Cardiac septum (tissue), 1 donor: ENCODE data around the gene KRTAP5-6. TPM values are rescaled to one million over a fixed set of nuclear protein-coding genes. Genes with fewer than 3 reads are reported as not detected.
"Not testable (repeated sequence)": the region's sequence is repeated elsewhere in the genome, so short reads cannot be mapped to it uniquely, and the experiment has no call there.

Experiments
- DNase-seq: peaks from one replicate; pipeline ENCODE4 v3.0.0-alpha.2; 2020; ENCODE audit warnings: low spot score
- intact Hi-C: fragments of 100-400 bp; cut with DNase I; formaldehyde crosslinking; loops from one replicate; pipeline ENCODE4 v1.14.0; 2022
- total RNA-seq: library from RNA; stranded (reverse); fragmentation: NEBNext Ultra II Directional; extraction: Animal tissue kit (Norgen Biotek cat#: 25700); gene quantifications from one replicate; pipeline ENCODE4 v1.2.1, GENCODE V29; 2021
- donor health status: DM: no; HTN: no; CAD: no.

The KRTAP5-6 gene
- total RNA-seq, 1 donor from 2014 or later: not detected

DNA sequence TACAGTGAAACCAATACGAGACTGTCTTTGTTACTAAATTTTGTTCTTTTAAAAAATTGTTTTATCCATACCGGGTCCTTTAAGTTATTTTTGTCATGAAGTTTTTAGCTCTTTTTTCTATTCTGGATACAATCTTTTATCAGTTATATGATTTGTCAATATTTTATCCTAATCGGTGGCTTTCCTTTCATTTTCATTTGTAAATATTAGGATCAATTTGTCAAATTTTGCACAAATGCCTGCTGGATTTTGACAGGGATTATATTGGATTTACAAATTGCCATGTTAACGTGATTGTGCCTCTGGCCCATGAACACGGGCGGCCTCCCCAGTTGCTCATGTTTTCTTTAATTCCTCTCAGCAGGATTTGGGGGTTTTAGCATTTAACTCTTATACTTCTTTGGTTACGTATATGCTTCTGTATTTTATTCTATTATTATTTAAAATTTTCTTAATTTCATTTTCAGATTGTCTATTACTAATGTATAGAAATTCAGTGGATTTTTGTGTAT, 20.7 kb upstream of the KRTAP5-6 start:
- intact Hi-C loops: loop anchor here (10.0 kb wide), 1 partner anchor 679 kb away; no protein-coding TSS in a partner anchor
- DNase-seq: no peak

DNA sequence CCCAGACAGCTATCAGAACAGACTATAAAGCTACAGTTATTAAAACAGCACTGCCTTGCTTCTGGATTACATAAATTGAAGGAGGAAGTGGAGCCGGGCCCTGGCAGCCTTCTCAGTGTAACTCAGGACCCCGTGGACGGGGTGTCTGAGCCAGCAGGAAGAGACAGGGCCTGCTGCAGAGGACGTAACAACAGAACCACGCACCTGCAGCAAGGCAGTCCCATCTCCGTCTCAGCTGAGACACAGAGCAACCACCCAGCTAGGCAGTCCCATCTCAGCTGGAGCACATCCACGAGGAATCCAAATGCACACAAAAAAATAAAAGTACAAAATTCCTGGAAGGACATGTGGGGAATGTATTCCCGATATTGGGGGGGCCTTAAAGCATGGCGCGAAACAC, 17.1 kb upstream of the KRTAP5-6 start:
- intact Hi-C loops: loop anchor here (10.0 kb wide), 1 partner anchor 675 kb away; no protein-coding TSS in a partner anchor
- no peak for DNase-seq

DNA sequence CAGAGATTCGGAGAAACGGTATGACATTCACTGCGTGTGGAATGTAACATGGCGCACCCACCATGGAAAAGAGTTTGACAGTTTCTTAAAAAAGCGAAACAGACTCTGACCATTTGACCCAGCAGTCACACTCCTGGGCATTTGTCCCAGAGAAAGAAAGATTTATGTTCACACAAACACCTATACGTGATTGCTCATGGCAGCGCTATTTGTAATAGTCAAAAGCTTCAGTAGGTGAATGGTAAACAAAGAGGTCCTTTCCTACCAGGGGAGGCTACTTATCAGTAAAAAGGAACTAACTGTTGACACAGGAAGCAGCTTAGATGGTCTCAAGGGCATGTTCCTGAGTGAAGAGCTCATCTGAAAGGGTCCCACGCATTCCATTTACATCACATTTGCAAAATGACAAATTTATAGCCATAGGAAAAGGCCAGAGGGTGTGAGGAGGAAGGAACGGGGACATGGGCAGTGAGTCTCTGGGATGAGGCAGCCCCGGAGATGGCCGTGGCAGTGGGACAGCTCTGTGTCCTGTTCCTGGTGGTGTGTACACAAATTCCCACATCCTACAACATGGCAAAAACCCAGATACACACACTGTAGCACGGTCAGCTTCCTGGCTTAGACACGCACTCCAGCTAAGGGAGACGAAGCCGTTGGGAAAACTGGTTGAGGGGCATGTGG, 14.6 kb upstream of the KRTAP5-6 start:
- DNase-seq: no peak
- intact Hi-C loops: no loop called here

DNA sequence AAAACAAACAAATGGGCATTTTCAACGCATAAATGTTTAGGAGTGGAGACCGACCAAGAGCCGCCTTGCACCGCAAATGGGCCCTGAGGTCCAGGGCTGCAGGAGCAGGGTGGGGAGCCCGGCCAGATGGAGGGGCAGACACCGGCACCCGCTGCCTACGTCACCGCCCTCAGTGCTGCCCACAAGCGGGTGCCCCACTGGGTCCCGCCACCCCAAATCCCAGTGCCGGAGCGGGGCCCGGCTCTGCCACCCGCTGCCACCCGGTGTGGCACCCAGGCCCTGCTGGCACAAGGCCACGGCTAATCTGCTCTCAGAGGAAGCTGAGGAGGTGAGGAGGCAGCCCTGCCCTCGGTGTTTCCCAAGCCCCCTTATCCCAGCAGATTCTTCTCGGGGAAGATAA, 13.8 kb upstream of the KRTAP5-6 start:
- DNase-seq, intact Hi-C loops: not testable (repeated sequence)

DNA sequence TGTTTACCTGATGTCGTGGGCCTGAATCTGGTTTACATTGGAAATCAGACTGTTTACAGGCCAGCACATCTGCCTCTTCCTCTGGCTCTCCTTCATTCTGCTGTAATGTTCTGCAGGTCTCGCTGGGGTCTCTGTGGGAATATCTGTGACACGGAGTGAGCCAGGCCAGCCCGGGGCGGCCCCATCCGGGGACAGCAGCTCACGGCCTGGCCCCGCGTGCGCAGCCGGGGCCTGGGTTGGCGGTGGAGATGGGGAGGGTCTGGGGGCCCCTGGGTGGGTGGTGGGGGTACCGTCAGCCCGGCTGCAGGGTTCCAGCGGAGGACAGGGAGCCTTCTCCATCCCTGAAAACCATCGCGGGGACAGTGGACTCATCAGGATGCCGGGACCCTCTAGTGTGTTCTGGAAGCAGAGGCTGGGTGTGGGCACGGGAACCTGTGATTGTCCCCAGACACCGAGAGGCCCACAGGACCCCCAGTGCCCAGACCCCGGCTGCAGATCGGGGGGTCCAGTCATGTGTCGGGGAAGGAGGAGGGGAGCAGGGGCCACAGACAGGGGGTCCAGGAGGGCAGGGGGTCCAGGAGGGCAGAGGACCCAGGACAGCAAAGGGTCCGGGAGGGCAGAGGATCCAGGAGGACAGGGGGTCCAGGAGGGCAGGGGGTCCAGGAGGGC, 13.0 kb upstream of the KRTAP5-6 start:
- intact Hi-C loops, DNase-seq: not testable (repeated sequence)

DNA sequence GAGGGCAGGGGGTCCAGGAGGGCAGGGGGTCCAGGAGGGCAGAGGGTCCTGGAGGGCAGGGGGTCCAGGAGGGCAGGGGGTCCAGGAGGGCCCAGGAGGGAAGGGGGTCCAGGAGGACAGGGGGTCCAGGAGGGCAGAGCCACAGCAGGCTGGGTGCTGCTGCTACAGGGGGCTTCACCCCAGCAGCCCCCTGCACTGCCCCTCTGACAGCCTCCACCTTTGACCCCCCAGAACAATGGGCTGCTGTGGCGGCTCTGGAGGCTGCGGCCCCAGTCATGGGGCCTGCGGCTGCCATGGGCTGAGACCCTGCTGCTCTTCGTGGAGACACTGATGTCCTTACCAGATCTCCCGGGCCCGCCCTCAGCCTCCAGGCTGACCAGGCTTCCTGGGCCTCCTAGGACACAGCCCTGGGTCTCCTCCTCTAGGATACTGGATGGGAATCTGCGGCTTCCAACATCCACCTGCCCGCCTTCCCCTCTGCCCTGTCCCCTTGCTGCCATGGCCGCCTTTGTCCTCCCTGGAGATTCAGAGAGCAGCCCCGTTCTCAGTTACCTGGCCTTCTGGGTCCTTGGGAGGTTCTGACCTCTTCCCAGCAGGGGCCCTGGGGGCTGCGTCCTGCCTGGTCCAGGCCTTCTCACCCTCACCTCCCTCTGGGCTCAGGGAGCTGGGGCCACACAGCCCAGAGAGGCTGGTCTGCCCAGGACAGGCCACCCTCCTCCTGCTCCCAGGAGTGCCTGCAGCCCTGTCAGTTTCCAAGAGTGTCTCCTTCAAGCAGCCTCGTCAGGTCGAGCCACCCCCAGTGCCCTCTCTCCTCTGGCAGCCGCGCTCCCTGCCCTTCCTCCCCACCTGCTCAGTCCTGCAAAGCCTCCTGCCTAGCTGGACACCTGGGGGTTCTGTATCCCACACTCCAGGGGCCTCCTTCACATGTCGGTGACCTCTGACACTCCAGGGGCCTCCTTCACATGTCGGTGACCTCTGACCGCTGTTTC, 11.8 kb upstream of the KRTAP5-6 start:
- intact Hi-C loops: not testable (repeated sequence)

DNA sequence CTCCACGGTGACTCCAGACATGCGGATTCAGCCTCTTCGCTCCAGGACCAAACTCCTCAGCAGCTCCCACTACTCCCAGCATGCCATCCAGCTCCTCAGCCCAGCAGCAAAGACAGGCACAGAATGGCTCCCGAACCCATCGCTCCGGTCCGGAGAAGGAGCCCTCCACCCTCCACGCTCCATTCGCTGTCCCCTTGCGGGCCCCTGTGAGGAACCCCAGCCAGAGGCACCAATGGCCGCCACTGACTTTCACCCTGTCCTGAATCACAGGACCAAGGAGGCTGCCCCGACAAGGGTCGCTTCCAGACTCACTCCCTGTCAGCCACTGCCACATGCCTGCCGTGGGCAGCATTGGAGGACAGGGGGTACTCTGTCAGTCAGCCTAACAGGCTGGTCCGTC, 10.8 kb upstream of the KRTAP5-6 start:
- intact Hi-C loops, DNase-seq: not testable (repeated sequence)

More for the DNA sequence above, 11.8 kb upstream of the KRTAP5-6 start:
- DNase-seq: not testable (repeated sequence)

DNA sequence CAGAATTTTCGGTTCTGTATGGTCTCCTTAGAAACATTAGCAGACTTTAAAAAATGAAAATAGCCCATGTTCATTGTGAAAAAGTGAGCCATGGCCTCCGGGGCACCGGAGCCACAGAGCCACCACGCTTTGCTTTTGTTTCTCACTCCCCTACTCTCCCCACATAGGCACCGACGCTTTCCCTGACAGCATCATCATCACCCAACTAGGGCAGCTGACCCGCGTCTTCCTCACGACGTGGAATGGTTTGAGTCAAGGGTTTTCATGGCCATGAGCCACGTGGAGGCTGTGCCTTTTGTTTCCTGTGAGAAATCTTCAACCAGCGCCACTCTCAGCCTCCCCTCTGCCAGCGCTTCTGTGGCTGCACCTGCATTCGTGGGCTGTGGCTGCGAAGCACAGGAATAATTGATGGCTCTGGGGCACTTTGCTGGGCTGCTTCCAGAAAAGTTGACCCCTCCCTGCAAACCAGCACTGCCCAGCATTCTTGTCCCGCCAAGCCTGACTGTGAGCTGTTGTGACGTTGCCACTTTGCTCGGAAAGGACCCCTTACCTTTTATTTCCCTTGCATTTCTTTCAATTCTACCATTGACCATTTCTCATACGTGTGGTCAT, 8.6 kb upstream of the KRTAP5-6 start:
- DNase-seq, intact Hi-C loops: not testable (repeated sequence)

DNA sequence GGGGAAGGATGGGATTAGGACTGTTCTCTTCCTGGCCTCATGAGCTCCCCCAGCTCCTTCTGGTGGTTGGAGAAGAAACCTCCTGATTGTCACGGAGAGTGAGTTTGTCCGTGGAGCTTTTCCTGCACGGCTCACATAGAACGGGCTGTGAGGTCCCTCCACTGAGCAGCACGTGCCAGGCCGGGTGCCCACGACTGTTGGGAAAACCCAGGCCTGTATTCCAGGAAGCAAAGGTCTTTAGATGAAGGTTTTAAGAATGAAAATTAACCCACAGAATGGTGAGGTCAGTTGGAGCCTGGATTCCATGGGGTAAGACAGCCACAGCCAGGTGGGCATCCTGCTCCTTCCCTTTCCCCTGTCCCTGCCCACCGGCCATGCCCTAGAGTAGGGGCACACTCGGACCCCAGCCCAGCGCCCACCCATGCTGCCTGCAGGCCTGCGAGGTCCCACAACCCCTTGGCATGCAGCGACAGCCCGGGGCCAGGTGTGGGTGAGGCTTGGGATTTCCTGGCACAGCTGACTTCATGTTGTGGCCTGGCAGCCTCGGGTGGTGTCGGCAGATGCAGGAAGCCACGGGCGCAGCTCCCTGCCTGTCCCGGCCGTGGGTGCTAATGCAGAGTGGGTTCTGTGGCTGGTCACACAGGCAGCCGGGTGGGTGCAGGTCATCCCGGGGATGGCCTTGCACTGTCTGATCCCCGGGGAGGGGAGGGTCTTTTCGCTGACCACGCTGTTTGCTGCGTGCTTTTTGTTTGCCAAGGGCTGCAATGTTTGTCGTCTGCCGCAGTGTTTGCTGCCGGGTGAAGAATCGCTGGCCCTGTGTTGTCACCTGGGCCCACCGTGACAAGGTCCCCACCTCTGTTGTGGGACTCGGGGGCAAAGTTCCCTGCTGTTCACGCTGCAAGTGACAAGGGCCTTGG, 7.5 kb upstream of the KRTAP5-6 start:
- not testable (repeated sequence) for DNase-seq
- intact Hi-C loops: loop anchor here (5.0 kb wide), 1 partner anchor 193 kb away; no protein-coding TSS in a partner anchor

DNA sequence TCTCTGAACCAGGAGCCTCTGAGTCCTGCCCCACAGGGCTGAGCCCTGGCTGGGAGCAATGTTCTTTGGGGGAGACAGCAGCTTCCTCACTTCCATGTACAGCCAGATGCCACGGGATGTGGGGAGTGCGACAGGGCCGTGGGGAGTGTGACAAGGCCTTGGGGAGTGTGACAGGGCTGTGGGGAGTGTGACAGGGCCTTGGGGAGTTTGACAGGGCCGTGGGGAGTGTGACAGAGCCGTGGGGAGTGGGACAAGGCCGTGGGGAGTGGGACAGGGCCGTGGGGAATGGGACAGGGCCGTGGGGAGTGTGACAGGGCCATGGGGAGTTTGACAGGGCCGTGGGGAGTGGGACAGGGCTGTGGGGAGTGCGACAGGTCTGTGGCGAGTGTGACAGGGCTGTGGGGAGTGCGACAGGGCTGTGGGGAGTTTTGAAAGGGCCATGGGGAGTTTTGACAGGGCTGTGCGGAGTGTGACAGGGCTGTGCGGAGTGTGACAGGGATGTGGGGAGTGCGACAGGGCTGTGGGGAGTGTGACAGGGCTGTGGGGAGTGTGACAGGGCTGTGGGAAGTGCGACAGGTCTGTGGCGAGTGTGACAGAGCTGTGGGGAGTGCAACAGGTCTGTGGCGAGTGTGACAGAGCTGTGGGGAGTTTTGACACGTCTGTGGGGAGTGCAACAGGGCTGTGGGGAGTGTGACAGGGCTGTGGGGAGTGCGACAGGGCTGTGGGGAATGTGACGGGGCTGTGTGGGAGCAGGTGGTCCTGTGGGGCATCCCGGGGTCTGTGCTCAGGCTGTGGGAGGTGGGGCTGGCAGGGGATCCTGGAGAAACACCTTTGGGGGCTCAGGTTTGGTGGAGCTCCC, 6.6 kb upstream of the KRTAP5-6 start:
- intact Hi-C loops: loop anchor here (5.0 kb wide), 1 partner anchor 192 kb away; no protein-coding TSS in a partner anchor
- DNase-seq: no peak

DNA sequence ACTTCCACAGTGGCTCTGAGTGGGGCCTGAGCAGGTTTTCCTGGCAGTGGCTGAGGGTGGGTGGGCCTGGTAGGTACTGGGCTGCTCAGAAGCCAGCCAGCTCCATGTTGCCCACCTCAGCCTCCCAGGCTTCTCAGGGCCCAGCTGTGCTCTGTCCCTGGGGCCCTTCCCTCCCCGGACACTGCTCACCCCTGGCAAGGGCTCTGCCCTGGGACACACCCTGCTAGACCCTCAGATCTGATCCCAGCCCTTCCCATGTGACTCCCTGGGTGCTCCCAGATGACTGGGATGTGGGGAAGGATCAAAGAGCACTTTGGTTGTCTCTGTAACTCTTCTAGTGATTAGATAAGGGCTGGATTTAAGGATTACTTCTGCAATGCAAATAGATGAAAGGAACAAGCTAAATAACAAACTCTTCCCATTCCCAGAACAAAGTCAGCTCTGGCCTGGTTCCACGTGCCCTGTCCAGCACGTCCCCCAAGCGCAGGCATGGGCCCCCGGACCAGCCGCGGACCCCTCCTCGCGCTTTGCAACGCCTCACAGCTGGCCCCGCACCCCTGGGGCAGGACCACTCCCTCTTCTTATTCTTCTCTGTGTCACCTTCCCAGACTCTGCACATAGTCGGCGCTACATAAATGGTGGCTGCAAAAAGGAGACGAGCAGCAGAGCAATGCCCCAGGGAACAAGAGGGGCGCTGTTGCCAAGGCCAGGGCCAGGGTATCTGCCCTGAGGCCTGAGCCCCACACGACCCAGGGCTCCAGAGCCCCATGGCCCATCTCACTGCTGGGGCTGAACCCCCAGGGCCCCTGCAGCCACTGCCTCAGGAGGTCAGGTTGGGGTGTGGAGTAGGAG, 5.7 kb upstream of the KRTAP5-6 start:
- DNase-seq: no peak
- intact Hi-C loops: loop anchor here (5.0 kb wide), 1 partner anchor 191 kb away; no protein-coding TSS in a partner anchor

DNA sequence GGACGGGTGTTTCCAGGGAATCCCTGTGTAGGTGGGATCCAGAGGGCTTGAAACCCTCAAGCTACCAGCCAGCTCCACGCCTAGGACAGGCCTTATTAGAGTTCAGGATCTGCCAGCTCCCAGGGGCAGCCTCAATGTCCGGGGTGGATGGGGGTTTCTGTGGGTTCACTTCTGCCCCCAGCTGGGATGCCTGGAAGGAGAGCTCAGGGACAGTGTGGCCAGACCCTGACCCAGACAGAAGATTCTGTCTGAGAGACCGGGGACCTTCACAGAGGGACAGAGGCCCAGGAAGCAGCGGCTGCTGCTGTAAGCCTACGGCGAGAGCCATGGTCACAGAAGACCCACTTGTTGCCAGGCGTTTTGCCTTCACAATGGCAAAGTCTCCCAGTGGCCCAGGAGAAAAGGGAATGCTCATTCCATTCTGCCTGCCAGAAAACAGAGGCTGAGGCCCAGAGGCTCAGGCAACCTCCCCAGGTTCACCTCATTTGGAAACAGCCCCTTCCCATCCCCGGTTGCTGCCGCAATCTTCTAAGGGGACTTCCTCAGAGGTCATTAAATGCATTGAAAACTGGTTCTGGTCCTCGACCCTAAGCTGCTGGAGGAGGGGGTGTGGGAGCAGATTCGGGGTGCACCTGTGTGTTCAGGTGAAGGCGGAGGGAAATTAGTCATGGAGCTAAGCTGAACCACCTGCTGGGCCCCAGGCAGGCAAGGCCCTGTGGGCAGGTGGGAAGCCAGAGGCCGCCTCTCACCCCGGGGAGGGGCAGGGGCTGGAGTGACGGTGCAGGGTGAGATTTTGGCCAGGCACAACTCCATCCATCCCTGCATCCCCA, 4.9 kb upstream of the KRTAP5-6 start:
- intact Hi-C loops: loop anchor here (5.0 kb wide), 1 partner anchor 190 kb away; no protein-coding TSS in a partner anchor

DNA sequence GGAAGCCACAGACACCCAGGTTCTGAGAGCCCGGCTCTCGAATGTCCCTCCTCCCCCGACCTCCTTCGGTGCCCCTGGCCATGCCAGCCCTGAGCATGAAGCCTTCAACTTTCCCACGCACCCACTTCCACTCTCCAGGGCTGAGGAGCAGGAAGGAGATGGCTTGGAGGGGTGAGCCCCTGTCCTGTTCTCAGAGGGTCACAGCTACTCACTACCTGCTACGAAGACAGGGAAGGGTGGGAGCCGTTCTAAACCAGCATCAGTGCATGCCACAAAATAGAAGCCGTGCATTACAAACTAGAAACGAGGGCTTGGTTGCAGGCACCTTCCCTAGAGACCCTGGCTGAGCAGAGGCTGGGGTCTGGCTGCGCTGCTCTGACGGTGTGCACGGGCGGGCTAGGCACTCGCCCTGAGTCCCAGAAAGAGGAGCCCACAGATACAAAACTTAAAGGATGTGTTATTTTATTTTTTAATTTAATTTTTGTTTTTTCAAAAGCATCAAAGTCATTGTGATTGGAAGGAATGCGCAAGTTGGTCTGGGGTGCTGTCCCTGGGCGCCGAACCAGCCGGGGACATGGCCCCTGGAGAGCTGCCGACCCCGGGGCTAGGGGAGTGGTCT, 4.2 kb upstream of the KRTAP5-6 start:
- intact Hi-C loops: loop anchor here (5.0 kb wide), 1 partner anchor 189 kb away; no protein-coding TSS in a partner anchor
- DNase-seq: no peak

More for the DNA sequence above, 4.9 kb upstream of the KRTAP5-6 start:
- DNase-seq: no peak

DNA sequence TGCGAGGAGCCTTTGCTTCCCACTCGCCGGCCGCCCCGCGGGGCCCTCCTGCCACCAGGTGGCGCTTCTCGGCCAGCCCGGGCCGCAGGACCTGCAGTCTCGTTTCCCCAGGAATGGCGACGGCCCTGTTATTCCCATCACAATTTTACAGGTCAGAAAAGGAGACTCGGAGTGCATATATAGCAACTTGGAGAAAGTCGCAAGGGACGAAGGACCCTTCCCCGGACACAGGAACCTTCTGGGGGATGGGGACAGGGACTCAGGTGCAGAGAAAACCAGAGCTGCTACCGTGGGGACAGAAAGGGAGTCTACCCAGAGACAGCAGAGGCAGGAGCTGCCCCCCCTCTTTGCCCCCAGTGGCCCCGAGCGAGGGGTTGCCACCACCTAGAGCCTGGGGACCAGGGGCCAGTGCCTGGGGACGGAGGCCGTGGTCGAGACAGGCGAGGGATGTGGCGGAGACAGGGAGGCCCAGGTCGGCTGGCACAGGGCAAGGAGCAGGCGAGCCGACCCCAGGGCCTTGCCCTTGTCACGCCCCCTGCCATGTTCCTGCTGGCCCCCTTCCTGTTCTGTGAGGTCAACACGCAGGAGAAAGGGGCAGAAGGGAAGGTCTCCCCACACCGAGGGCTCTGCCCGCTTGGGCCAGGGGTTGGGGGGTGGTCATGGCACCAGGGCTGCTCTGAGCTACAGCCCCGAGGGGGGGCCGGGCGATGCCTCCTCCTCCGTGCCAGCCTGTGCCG, 3.5 kb upstream of the KRTAP5-6 start:
- peak; percentile 88 for DNase-seq
- intact Hi-C loops: loop anchor here (1.0 to 5.0 kb wide), 4 partner anchors 41 to 463 kb away; no protein-coding TSS in a partner anchor
